ENCODE measurements around the gene PLCG2. TPM values are rescaled to one million over a fixed set of nuclear protein-coding genes. Genes with fewer than 3 reads are reported as not detected.

The PLCG2 gene
- total RNA-seq, 2 experiments from 2014 or later: 13.5 to 15.2 TPM

DNA sequence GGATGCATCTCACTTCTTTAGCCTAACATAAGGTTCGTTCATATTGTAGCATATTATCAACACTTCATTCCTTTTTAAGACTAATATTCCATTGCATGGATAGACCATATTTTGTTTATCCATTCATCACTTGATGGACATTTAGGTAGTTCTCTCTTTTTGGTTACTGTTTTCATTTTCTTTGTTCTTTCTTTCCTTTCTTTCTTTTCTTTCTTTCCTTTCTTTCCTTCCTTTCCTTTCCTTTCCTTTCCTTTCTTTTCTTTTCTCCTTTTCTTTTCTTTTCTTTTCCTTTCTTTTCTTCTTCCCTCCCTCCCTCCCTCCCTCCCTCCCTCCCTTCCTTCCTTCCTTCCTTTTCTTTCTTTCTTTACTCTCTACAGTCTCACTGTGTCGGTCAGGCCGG, 24.2 kb downstream of the PLCG2 start:
- ATAC-seq (ENCODE audit: low read depth) (no peak), DNase-seq (no peak)
- Mint-ChIP-seq H3K9me3 (peaks cover 5% of the 10 kb centered on the region), H3K27me3 (peaks cover 2% of the 10 kb centered on the region), H3K4me1 (peaks cover 13% of the 10 kb centered on the region), H3K36me3 (peaks cover 9% of the 10 kb centered on the region), H3K4me3 (no peak overlapping the region), H3K27ac (no peak overlapping the region)
- POLR2A ChIA-PET: no interaction called here

DNA sequence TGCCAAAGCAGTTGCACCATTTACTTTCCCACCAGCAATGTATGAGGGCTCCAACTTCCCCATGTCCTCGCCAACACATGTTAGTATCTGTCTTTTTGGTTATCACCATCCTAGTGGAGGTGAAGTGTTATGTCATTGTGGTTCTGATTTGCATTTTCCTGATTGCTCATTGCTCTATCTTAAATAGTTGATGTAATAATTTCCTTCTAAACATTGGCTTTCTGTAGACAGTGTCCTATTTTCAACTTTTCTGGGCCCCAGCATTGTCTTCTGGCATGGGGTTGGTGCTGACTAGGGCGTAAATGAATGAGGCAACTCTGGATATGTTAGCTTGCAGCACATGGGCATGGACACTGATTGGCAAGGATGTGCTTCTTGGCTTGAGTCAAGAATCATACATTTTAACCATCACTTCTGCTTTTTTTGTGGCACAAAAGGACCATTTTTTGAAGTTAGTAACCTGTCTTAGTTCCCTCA, 25.1 kb downstream of the PLCG2 start:
- Mint-ChIP-seq H3K9me3 (peaks cover 5% of the 10 kb centered on the region), H3K27ac (peak overlapping the region; percentile 23), H3K27me3 (peaks cover 2% of the 10 kb centered on the region), H3K4me3 (no peak overlapping the region), H3K36me3 (peaks cover 9% of the 10 kb centered on the region), H3K4me1 (peaks cover 10% of the 10 kb centered on the region)
- POLR2A ChIA-PET: no interaction called here
- no peak for ATAC-seq (ENCODE audit: low read depth)
- DNase-seq: no peak

DNA sequence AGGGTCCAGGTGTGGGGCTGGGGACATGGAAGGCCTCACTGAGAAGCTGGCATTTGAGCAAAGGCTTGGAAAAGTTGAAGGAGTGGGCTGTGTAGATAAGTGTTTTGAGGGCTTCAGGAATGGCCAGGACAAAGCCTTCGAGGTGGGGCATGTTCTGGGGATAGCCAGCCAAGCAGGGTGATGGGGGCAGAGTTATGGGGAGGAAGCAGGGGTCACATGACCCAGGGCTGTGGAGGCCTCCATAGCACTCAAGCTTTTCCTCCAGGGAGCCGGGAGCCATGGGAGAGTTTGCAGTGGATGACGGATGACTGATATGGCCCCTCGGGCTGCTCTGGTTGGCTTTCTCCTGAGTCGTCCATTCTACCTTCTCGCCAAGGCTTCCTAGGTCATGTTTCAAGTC, 27.6 kb downstream of the PLCG2 start:
- Mint-ChIP-seq H3K4me3 (no peak overlapping the region), H3K36me3 (peaks cover 8% of the 10 kb centered on the region), H3K4me1 (peaks cover 26% of the 10 kb centered on the region), H3K27me3 (peaks cover 2% of the 10 kb centered on the region), H3K9me3 (peaks cover 5% of the 10 kb centered on the region), H3K27ac (no peak overlapping the region)
- no peak for ATAC-seq (ENCODE audit: low read depth)
- POLR2A ChIA-PET: no interaction called here
- DNase-seq: no peak

DNA sequence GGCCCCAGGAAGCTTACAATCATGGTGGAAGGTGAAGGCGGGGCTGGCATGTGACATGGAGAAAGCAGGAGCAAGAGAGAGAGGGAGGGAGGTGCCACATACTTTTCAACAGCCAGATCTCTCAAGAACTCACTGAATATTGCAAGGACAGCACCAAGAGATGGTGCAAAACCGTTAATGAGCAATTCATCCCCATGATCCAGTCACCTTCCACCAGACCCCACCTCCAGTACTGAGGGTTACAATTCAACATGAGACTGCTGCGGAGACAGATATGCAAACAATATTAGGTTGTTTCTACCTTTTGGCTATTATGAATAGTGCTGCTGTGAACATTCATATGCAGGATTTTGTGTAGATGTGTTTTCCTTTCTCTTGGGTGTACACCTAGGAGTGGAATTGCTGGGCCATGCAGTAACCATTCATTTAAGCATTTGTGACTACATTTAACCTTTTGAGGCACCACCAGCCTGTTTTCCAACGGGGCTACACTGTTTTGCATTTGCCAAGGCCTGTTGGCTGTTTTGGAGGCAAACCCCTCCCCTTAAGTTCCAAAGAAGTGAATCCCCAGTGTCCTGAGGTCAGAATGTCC, 28.8 kb downstream of the PLCG2 start:
- POLR2A ChIA-PET: no interaction called here
- H3K36me3 Mint-ChIP-seq: peaks cover 5% of the 10 kb centered on the region
- H3K9me3 Mint-ChIP-seq: peaks cover 5% of the 10 kb centered on the region
- DNase-seq: no peak
- H3K4me3 Mint-ChIP-seq: no peak overlapping the region
- peaks cover 5% of the 10 kb centered on the region for H3K27me3 Mint-ChIP-seq
- no peak for ATAC-seq (ENCODE audit: low read depth)
- H3K4me1 Mint-ChIP-seq: peaks cover 26% of the 10 kb centered on the region
- H3K27ac Mint-ChIP-seq: no peak overlapping the region

DNA sequence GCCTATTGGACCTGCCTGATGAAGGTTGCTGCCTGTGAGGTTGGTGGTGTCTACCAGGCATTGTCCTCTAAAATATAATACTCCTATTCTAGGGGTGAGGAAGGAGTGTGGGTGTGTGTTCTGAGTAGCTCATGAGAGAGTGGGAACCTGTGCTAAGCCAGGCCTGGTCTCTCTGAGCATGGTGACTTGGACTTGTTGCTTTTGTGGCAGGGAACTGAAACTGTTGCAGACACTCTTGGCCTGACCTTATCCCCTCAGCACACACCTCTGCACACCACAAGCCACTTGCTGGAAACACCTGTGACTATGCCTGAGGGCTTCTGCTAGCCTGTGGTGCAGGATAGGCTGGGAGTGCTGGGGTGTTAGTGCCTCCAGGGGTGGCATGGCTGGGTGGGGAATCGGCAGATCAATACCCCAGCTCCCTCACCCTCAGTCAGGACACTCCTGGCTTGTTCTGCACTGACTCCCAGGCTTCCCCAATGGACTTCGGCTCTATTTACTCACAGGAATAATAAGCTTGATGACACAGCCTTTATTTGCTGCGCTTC, 29.9 kb downstream of the PLCG2 start:
- Mint-ChIP-seq H3K27ac (peak overlapping the region; percentile 50), H3K27me3 (peaks cover 14% of the 10 kb centered on the region), H3K4me1 (peaks cover 26% of the 10 kb centered on the region), H3K4me3 (no peak overlapping the region), H3K9me3 (peaks cover 5% of the 10 kb centered on the region), H3K36me3 (peaks cover 8% of the 10 kb centered on the region)
- ATAC-seq (ENCODE audit: low read depth) (peak; percentile 89), DNase-seq (peak; percentile 53)
- POLR2A ChIA-PET: interaction anchor here (0.6 to 1.0 kb wide), 2 partner anchors 34 to 68 kb away, joined by 3 to 7 read pairs; no protein-coding TSS in a partner anchor

DNA sequence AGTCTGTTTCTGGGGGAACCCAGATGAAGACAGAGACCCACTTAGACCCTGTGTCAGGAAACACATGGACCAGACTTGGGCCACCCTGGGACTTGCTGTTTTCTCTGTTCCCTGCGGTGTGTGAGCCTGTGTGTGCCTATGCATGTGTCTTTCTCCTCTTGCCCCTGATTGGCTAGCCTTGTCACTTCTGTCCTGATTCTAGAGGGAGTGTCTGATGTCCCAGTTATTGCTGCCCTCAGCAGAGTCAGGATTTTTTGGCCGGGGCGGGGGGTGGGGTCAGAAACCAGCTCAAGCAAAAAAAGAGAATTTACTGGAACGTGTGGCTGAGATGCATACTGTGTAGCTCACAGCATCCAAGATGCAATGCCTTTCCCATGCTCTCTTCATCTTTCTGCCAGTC, 30.5 kb downstream of the PLCG2 start:
- Mint-ChIP-seq H3K27me3 (peaks cover 17% of the 10 kb centered on the region), H3K4me3 (no peak overlapping the region), H3K9me3 (peaks cover 3% of the 10 kb centered on the region), H3K36me3 (peaks cover 7% of the 10 kb centered on the region), H3K27ac (no peak overlapping the region), H3K4me1 (peaks cover 22% of the 10 kb centered on the region)
- no peak for ATAC-seq (ENCODE audit: low read depth)
- POLR2A ChIA-PET: no interaction called here
- no peak for DNase-seq

DNA sequence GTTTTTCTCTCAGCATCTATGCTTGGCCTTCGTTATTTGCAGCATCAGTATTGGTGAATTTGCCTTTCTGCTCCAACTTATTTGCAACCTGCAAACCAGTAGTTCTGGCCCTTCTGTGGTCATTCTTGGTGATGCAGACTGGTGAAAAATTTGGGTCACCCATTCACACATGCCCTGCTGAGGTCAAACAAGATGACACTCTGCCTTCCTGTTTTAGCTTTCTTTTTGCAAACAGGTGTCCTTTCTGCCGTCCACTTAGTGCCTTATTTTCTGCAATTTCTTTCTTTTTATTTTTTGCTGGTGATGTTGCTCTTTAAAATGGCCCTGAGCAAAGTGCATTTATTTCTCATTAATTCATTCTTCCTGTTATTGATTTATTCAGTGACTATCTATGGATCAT, 31.3 kb downstream of the PLCG2 start:
- Mint-ChIP-seq H3K36me3 (peaks cover 6% of the 10 kb centered on the region), H3K4me3 (no peak overlapping the region), H3K4me1 (peaks cover 22% of the 10 kb centered on the region), H3K9me3 (no peaks in the 10 kb centered on the region), H3K27me3 (peaks cover 15% of the 10 kb centered on the region), H3K27ac (no peak overlapping the region)
- DNase-seq: no peak
- ATAC-seq (ENCODE audit: low read depth): no peak
- POLR2A ChIA-PET: no interaction called here

DNA sequence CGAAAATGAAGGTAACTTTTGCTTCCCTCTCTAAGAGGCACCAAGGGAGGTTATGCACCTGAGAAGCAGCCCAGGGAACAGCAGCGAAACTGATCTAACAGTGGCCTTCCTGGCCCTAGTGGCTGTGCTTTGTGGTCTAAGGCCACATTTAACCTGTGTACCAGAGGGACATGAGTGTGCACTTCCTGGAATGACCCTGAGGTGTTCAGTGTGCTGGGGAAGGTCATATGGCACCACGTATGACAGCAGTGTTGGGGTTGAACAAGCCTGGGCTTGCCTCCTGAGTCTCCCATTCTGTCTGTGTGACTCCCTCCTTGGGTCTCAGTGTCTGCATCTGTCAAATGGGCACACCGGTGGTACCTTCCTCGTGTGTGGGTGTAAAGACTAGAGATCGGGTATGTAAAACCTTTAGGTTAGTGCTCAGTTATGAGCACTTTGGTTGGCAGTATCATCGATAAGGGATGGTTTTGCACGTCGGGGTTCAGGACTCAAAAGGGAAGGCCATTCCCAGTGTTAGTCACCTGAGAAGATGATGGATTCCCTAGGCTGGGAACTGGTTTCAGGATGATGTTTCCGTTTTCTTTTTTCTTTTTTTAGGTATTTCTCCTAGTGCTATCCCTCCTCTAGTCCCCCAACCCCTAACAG, 31.9 kb downstream of the PLCG2 start:
- H3K36me3 Mint-ChIP-seq: peaks cover 5% of the 10 kb centered on the region
- no peaks in the 10 kb centered on the region for H3K9me3 Mint-ChIP-seq
- peak overlapping the region; percentile 62 for H3K27ac Mint-ChIP-seq
- peaks cover 22% of the 10 kb centered on the region for H3K4me1 Mint-ChIP-seq
- DNase-seq (no peak), ATAC-seq (ENCODE audit: low read depth) (no peak)
- H3K27me3 Mint-ChIP-seq: peaks cover 15% of the 10 kb centered on the region
- no peak overlapping the region for H3K4me3 Mint-ChIP-seq
- POLR2A ChIA-PET: no interaction called here

DNA sequence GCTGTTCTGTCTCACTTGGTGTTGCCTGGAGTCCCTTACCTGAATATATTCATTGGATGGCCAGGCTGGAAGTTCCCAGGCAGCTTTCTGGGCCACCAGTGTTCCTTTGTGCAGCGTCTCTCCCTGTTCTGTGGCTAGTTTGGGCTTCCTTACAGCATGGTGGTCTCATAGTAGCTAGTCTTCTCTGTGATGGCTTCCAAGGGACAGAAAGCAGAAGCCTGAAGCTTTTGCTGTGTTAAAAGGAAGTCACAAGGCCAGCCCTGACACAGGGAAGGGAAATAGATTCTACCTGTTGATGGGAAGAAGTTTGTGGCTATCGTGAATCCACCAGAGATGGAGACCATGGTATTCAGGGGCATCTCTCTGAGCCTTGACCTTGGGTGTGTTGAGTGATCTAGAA, 34.6 kb downstream of the PLCG2 start:
- DNase-seq: no peak
- Mint-ChIP-seq H3K27ac (no peak overlapping the region), H3K9me3 (no peaks in the 10 kb centered on the region), H3K27me3 (peaks cover 18% of the 10 kb centered on the region), H3K4me3 (no peak overlapping the region), H3K36me3 (peaks cover 5% of the 10 kb centered on the region), H3K4me1 (peaks cover 32% of the 10 kb centered on the region)
- POLR2A ChIA-PET: no interaction called here
- ATAC-seq (ENCODE audit: low read depth): no peak

DNA sequence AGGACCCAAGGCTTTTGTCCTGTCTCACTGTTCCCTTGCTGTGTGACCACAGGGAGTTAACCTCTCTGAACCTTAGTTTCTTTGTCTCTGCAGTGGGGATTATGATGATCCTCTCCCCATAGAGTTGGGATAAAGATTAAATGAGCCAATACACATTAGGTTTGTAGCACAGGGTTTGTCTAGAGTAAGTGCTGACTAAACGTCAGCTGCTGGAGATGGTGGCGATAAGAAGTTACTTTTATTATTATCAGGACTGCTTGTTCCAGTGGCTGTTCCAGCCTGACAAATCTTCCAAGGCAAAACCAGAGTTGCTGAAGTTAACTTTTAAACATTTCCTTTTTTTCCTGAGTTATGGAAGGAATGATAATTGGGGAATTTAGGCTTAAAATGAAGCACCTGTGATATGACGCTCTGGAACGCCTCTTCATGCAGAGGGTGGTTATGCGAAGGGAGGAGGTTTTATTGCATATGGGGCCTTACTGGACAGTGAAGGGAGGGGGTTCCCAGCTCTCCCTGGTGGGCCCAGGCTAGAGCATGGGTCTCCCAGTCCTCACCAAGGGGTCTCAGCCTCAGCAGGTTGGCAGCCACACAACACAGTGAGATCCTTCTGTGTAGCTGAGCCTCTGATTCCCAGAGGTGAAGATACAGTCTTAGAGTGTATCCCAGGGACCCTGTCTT, 35.8 kb downstream of the PLCG2 start:
- Mint-ChIP-seq H3K4me1 (peaks cover 22% of the 10 kb centered on the region), H3K36me3 (peaks cover 5% of the 10 kb centered on the region), H3K27me3 (peaks cover 21% of the 10 kb centered on the region), H3K27ac (no peak overlapping the region), H3K9me3 (no peaks in the 10 kb centered on the region), H3K4me3 (no peak overlapping the region)
- ATAC-seq (ENCODE audit: low read depth): no peak
- POLR2A ChIA-PET: no interaction called here
- no peak for DNase-seq

DNA sequence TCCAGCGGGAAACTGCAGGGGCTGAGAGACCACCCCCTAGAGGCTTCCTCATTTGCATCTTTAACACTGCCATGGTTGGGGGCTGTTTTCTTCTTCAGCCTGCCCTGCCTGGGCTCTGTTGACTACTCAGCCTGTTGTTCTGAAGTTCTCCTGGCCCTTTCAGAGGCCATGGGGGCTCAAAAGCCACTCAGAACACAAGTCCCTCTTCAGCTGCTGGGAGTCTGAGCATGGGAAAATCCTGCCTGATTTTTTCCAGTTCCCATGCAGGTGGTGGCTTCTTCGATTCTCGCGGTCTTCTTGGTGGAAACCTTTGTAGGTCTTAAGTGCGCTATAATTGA, 36.3 kb downstream of the PLCG2 start:
- Mint-ChIP-seq H3K4me3 (no peak overlapping the region), H3K4me1 (peaks cover 18% of the 10 kb centered on the region), H3K36me3 (peaks cover 5% of the 10 kb centered on the region), H3K27ac (no peak overlapping the region), H3K9me3 (no peaks in the 10 kb centered on the region), H3K27me3 (peaks cover 21% of the 10 kb centered on the region)
- ATAC-seq (ENCODE audit: low read depth) (no peak), DNase-seq (no peak)
- POLR2A ChIA-PET: no interaction called here

DNA sequence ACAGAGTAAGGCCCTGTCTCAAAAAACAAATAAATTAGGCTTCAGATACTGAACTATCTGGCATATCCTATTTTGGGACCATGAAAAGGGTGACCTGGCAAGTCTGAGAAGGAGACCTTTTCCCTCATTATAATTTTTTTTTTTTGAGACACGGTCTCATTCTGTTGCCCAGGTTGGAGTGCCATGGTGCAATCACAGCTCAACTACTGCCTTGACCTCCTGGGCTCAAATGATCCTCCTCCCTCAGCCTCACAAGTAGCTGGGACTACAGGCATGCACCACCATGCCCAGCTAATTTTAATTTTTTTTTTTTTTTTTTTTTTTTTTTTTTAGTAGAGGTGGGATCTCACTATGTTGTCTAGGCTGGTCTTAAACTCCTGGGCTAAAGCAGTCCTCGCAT, 37.3 kb downstream of the PLCG2 start:
- peaks cover 3% of the 10 kb centered on the region for H3K36me3 Mint-ChIP-seq
- H3K9me3 Mint-ChIP-seq: no peaks in the 10 kb centered on the region
- H3K27ac Mint-ChIP-seq: no peak overlapping the region
- POLR2A ChIA-PET: interaction anchor here (0.6 kb wide), 2 partner anchors 15 to 270 kb away, joined by 3 to 4 read pairs; no protein-coding TSS in a partner anchor
- H3K27me3 Mint-ChIP-seq: peaks cover 21% of the 10 kb centered on the region
- H3K4me1 Mint-ChIP-seq: peaks cover 11% of the 10 kb centered on the region
- H3K4me3 Mint-ChIP-seq: no peak overlapping the region
- ATAC-seq (ENCODE audit: low read depth): no peak
- DNase-seq: no peak

DNA sequence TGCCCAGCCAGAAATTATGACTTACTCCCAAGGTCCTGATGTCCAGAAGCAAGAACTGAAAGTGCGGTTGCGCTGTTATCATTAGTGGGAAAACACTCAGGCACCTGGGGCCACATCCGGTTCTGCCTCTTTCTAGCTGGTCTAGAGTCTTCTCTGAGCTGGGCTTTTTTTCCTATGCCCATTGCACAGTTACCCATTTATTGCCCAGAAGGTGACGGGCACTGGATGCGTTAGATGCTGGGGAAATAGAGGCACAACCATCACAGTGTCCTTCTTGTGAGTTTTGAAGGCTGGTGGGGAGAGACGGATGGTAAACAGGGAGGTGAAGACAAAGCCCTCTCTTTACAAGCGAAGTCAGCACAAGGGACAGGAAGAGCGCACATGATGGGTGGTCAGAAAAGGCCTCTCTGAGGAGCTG, 37.7 kb downstream of the PLCG2 start:
- POLR2A ChIA-PET: no interaction called here
- Mint-ChIP-seq H3K27ac (no peak overlapping the region), H3K4me3 (no peak overlapping the region), H3K36me3 (peaks cover 3% of the 10 kb centered on the region), H3K4me1 (peaks cover 11% of the 10 kb centered on the region), H3K27me3 (peaks cover 21% of the 10 kb centered on the region), H3K9me3 (no peaks in the 10 kb centered on the region)
- ATAC-seq (ENCODE audit: low read depth): no peak
- no peak for DNase-seq

DNA sequence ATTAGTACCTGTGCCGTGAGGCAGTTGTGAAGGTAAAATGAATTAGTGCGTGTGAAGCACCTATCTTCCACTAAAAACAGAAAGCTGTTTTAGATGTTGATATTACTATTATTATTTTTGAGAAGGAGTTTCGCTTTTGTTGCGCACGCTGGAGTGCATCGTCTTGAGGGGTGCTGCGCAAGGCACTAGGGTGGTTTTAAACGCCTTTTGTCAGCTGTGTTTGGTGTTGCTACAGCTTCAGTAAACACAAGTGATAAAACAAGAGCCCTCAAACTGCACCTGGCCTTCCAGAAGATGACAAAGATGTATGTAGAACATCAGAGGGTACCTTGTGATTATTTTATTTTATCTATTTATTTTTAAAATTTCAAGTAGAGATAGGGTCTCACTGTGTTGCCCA, 38.2 kb downstream of the PLCG2 start:
- Mint-ChIP-seq H3K36me3 (peaks cover 3% of the 10 kb centered on the region), H3K27ac (no peak overlapping the region), H3K4me1 (peaks cover 15% of the 10 kb centered on the region), H3K9me3 (no peaks in the 10 kb centered on the region), H3K27me3 (peaks cover 21% of the 10 kb centered on the region), H3K4me3 (no peak overlapping the region)
- POLR2A ChIA-PET: interaction anchor here (0.8 kb wide), 1 partner anchor 14 kb away, joined by 3 read pairs; no protein-coding TSS in a partner anchor
- ATAC-seq (ENCODE audit: low read depth) (no peak), DNase-seq (no peak)

Data from activated naive CD8-positive, alpha-beta T cell treated with anti-CD3 and anti-CD28 coated beads, Interleukin-2, amount 10 ng/mL, durations not matched to agents 7 days and 5 days (primary cell).